ENCODE data around the gene BST1. TPM values are rescaled to one million over a fixed set of nuclear protein-coding genes. Genes with fewer than 3 reads are reported as not detected.

Gene BST1, protein sequence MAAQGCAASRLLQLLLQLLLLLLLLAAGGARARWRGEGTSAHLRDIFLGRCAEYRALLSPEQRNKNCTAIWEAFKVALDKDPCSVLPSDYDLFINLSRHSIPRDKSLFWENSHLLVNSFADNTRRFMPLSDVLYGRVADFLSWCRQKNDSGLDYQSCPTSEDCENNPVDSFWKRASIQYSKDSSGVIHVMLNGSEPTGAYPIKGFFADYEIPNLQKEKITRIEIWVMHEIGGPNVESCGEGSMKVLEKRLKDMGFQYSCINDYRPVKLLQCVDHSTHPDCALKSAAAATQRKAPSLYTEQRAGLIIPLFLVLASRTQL
- total RNA-seq (2021) (0.31 TPM in 1 of 2 replicates, not detected in the other), Bru-seq, nascent RNA (percentile 24 among the genes with signal in this experiment), BruChase-seq, experiment 1, labeled RNA remaining after a 2-hour chase (percentile 33 among the genes with signal in this experiment), BruChase-seq, experiment 2, labeled RNA remaining after a 6-hour chase (percentile 38 among the genes with signal in this experiment)
- long read RNA-seq, partial matches to known transcripts, result 0 of 2 reads
- long read RNA-seq, other reads (novel, unspliced or antisense), result 2 of 2 reads

DNA sequence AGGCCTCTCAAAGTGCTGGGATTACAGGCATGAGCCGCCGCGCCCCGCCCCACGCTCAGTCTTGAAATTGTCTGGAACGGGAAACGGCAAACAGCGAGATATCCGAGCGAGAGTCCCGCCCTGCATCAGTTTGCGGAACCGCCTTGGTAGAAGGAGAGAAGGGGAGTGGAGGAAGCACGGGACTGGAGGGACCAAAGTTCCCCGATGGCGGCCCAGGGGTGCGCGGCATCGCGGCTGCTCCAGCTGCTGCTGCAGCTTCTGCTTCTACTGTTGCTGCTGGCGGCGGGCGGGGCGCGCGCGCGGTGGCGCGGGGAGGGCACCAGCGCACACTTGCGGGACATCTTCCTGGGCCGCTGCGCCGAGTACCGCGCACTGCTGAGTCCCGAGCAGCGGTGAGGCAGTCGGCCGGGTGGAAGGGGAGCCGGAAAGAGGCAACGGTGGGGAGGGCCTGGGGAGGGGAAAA, at the start of gene BST1:
Gene BST1 (plus strand): TSS at position 125 of the 463 bp plus-strand sequence. CDS start 80 bp downstream, at position 205.
- intact Hi-C loops (cut with micrococcal nuclease; ENCODE audit: unreplicated experiment), result no loop called here
- no peaks in the 10 kb centered on the region for H3F3A ChIP-seq (ENCODE audit: insufficient read depth, low read depth)
- no peaks in the 10 kb centered on the region for H3K9me2 ChIP-seq (ENCODE audit: insufficient read depth)
- no peak for DNase-seq
- no peak within 1 kb of the TSS for H3K4me3 ChIP-seq
- H3K27ac ChIP-seq, result no peak within 1 kb of the TSS
- no peaks in the 10 kb centered on the region for H4K20me1 ChIP-seq (ENCODE audit: insufficient read depth)
- no peak within 1 kb of the TSS for H3K4me2 ChIP-seq
- BruUV-seq (replicated peaks), result no TSS peak
- H3K79me2 ChIP-seq (ENCODE audit: low read depth), result no peaks in the 10 kb centered on the region
- no peaks in the 10 kb centered on the region for H3K27me3 ChIP-seq (ENCODE audit: insufficient read depth, low read depth)
- H3K36me3 ChIP-seq (ENCODE audit: low read depth), result no peaks in the 10 kb centered on the region
- ChIA-PET POLR2A (ENCODE audit: unreplicated experiment) (no interaction called here), CTCF (no interaction called here)
- TF ChIP-seq, protein P1, sequence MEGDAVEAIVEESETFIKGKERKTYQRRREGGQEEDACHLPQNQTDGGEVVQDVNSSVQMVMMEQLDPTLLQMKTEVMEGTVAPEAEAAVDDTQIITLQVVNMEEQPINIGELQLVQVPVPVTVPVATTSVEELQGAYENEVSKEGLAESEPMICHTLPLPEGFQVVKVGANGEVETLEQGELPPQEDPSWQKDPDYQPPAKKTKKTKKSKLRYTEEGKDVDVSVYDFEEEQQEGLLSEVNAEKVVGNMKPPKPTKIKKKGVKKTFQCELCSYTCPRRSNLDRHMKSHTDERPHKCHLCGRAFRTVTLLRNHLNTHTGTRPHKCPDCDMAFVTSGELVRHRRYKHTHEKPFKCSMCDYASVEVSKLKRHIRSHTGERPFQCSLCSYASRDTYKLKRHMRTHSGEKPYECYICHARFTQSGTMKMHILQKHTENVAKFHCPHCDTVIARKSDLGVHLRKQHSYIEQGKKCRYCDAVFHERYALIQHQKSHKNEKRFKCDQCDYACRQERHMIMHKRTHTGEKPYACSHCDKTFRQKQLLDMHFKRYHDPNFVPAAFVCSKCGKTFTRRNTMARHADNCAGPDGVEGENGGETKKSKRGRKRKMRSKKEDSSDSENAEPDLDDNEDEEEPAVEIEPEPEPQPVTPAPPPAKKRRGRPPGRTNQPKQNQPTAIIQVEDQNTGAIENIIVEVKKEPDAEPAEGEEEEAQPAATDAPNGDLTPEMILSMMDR (conservative IDR thresholded peaks at IDR 0.05), result no peak
- TF ChIP-seq EZH2 (IDR thresholded peaks at IDR 0.05; ENCODE audit: low read depth), result no peak
- no peaks in the 10 kb centered on the region for H3K4me1 ChIP-seq (replicated peaks; ENCODE audit: insufficient read depth)
- no peak within 1 kb of the TSS for H2AFZ ChIP-seq
- no peaks in the 10 kb centered on the region for H3K9me3 ChIP-seq (ENCODE audit: insufficient read depth, low read depth)

DNA sequence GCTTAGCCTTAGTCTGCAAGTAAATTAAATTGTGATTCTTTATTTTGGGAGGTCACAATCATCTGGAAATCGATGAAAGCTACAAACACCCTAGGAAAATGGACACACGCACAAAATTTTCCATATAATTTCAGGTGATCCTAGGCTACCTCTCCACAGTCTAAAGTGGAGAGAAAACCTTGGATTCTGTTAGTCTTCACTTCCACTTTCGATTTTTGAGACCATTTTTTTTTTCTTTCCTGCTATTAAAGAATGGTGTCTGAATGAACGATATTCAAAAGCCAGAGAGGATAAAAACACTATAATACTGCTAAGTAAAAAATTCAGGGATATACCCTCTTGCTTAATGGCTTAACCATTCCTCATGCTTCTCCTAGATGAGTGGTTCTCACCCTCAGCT, 49.4 kb upstream of the BST1 start:
- POLR2A ChIA-PET (ENCODE audit: unreplicated experiment), result no interaction called here
- no peaks in the 10 kb centered on the region for H3K9me3 ChIP-seq (ENCODE audit: insufficient read depth, low read depth)
- no peak for DNase-seq
- H3K27me3 ChIP-seq (ENCODE audit: insufficient read depth, low read depth), result no peaks in the 10 kb centered on the region
- intact Hi-C loops (cut with micrococcal nuclease; ENCODE audit: unreplicated experiment), result loop anchor here (5.0 to 10.0 kb wide), 3 partner anchors 39 to 419 kb away; partner anchors contain the start of gene CD38
- H3K36me3 ChIP-seq (ENCODE audit: low read depth), result no peaks in the 10 kb centered on the region; the same call in 1 of the 2 replicates
- H3K79me2 ChIP-seq (ENCODE audit: low read depth), result peaks cover 60% of the 10 kb centered on the region
- BruUV-seq (replicated peaks), result no TSS peak
- peak overlapping the region; percentile 83 for H3K4me3 ChIP-seq
- H3K4me2 ChIP-seq, result peak overlapping the region; percentile 99
- TF ChIP-seq, protein P1 (conservative IDR thresholded peaks at IDR 0.05), result no peak
- no peak for TF ChIP-seq EZH2 (IDR thresholded peaks at IDR 0.05; ENCODE audit: low read depth)
- no peaks in the 10 kb centered on the region for H3K9me2 ChIP-seq (ENCODE audit: insufficient read depth)
- no peaks in the 10 kb centered on the region for H4K20me1 ChIP-seq (ENCODE audit: insufficient read depth)
- peaks cover 19% of the 10 kb centered on the region for H3K4me1 ChIP-seq (replicated peaks; ENCODE audit: insufficient read depth)
- H3K27ac ChIP-seq, result peak overlapping the region; percentile 52; the same call in 1 of the 2 replicates
- no peaks in the 10 kb centered on the region; the same call in 1 of the 2 replicates for H3F3A ChIP-seq (ENCODE audit: insufficient read depth, low read depth)
- CTCF ChIA-PET, result no interaction called here
- H2AFZ ChIP-seq, result no peak overlapping the region

DNA sequence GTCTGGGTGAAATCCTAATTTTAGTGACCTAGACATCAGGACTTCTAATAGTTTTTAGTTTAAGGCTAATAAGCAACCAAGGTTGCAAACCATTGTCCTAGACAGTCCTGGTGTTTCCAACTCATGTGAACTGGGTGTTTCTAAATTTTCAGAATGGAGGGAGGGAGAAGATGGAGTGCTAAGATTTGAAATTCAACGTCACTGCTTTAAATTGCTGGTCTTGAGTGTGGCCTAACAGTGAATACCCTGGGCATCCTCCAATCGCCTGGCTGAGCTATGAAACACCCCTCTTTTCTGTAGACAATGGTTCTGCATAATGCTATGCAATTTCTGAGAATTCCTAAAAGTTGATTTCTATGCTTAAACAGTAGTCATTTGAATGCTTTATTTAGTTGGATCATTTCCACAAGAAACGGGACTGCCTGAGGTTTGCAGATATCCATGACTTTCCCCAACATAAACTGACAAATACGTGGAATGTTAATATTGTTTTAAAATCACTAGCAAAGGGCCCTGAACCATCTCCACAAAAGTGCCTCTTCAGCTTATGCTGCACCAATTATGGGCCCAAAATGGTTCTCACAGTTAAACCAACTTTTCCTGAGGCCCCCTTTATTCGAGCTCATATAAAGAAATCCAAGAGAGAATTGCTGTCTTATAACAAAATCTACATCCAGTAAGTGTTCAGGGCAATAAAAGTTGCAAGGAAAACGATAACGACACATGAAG, 48.8 kb upstream of the BST1 start:
- intact Hi-C loops (cut with micrococcal nuclease; ENCODE audit: unreplicated experiment), result loop anchor here (2.0 to 10.0 kb wide), 4 partner anchors 38 to 649 kb away; partner anchors contain the start of gene CD38
- H3K27ac ChIP-seq, result peak overlapping the region; percentile 52
- peak overlapping the region; percentile 70; the same call in 1 of the 2 replicates for H2AFZ ChIP-seq
- peak overlapping the region; percentile 99 for H3K4me2 ChIP-seq
- H3K27me3 ChIP-seq (ENCODE audit: insufficient read depth, low read depth), result no peaks in the 10 kb centered on the region
- H3K4me3 ChIP-seq, result peak overlapping the region; percentile 83
- BruUV-seq (replicated peaks), result TSS peak; percentile 54
- DNase-seq, result peak in 1 of 2 experiments; percentile 8
- H3K79me2 ChIP-seq (ENCODE audit: low read depth), result peaks cover 54% of the 10 kb centered on the region
- H3F3A ChIP-seq (ENCODE audit: insufficient read depth, low read depth), result no peaks in the 10 kb centered on the region; the same call in 1 of the 2 replicates
- ChIA-PET CTCF (no interaction called here), POLR2A (ENCODE audit: unreplicated experiment) (interaction anchor here (0.5 to 0.8 kb wide), 4 partner anchors 37 to 267 kb away, joined by 3 to 12 read pairs (median 5); no protein-coding TSS in a partner anchor)
- H3K9me3 ChIP-seq (ENCODE audit: insufficient read depth, low read depth), result no peaks in the 10 kb centered on the region
- H3K36me3 ChIP-seq (ENCODE audit: low read depth), result no peaks in the 10 kb centered on the region; the same call in 1 of the 2 replicates
- H4K20me1 ChIP-seq (ENCODE audit: insufficient read depth), result no peaks in the 10 kb centered on the region
- TF ChIP-seq, protein P1 (conservative IDR thresholded peaks at IDR 0.05), result no peak
- no peak for TF ChIP-seq EZH2 (IDR thresholded peaks at IDR 0.05; ENCODE audit: low read depth)
- H3K9me2 ChIP-seq (ENCODE audit: insufficient read depth), result no peaks in the 10 kb centered on the region
- H3K4me1 ChIP-seq (replicated peaks; ENCODE audit: insufficient read depth), result peaks cover 20% of the 10 kb centered on the region
